ENCODE measurements around the gene MTUS2. TPM values are rescaled to one million over a fixed set of nuclear protein-coding genes. Genes with fewer than 3 reads are reported as not detected.

Gene MTUS2
- total RNA-seq, 1 donor: 0.36 TPM

- Histone ChIP-seq H3K4me1 (ENCODE audit: insufficient read depth, low read length) (no peaks in the 10 kb centered on the region), H3K79me2 (ENCODE audit: insufficient read depth, low read length) (no peaks in the 10 kb centered on the region), H3K4me2 (ENCODE audit: insufficient read depth, low read length) (no peak overlapping the region), H4K20me1 (ENCODE audit: insufficient read depth, low read length) (no peaks in the 10 kb centered on the region), H3K27me3 (ENCODE audit: insufficient read depth, low read length) (no peaks in the 10 kb centered on the region), H3K9me3 (ENCODE audit: low read depth, low read length) (peaks cover 2% of the 10 kb centered on the region), H2AFZ (ENCODE audit: low read length) (no peak overlapping the region), H3K27ac (ENCODE audit: low read depth, low read length) (no peak overlapping the region), H3K4me3 (ENCODE audit: insufficient read depth, low read length) (no peak overlapping the region), H3K36me3 (ENCODE audit: insufficient read depth, low read length) (no peaks in the 10 kb centered on the region)
- TF ChIP-seq CTCF (IDR thresholded peaks at IDR 0.05; ENCODE audit: extremely low read depth, low read depth, low read length): no peak
- DNase-seq (ENCODE audit: insufficient read length, low spot score, missing footprints): no peak
These were observed 311.9 kb downstream of the MTUS2 start for GRCh38 chr13:29131881-29132668.

- H3K79me2 ChIP-seq (ENCODE audit: insufficient read depth, low read length): no peaks in the 10 kb centered on the region
- H3K4me3 ChIP-seq (ENCODE audit: insufficient read depth, low read length): no peak overlapping the region
- no peaks in the 10 kb centered on the region for H3K27me3 ChIP-seq (ENCODE audit: insufficient read depth, low read length)
- H3K36me3 ChIP-seq (ENCODE audit: insufficient read depth, low read length): no peaks in the 10 kb centered on the region
- no peaks in the 10 kb centered on the region for H3K4me1 ChIP-seq (ENCODE audit: insufficient read depth, low read length)
- H3K9me3 ChIP-seq (ENCODE audit: low read depth, low read length): peaks cover 6% of the 10 kb centered on the region
- H3K4me2 ChIP-seq (ENCODE audit: insufficient read depth, low read length): no peak overlapping the region
- no peak for DNase-seq (ENCODE audit: insufficient read length, low spot score, missing footprints)
- no peak overlapping the region for H3K27ac ChIP-seq (ENCODE audit: low read depth, low read length)
- no peak for TF ChIP-seq CTCF (IDR thresholded peaks at IDR 0.05; ENCODE audit: extremely low read depth, low read depth, low read length)
- H2AFZ ChIP-seq (ENCODE audit: low read length): no peak overlapping the region
- H4K20me1 ChIP-seq (ENCODE audit: insufficient read depth, low read length): no peaks in the 10 kb centered on the region
These were observed 316.2 kb downstream of the MTUS2 start for GRCh38 chr13:29136341-29136740.

GRCh38 chr13:29137016-29137415, 316.9 kb downstream of the MTUS2 start:
- Histone ChIP-seq H3K27ac (ENCODE audit: low read depth, low read length) (no peak overlapping the region), H3K79me2 (ENCODE audit: insufficient read depth, low read length) (no peaks in the 10 kb centered on the region), H3K4me3 (ENCODE audit: insufficient read depth, low read length) (no peak overlapping the region), H3K36me3 (ENCODE audit: insufficient read depth, low read length) (no peaks in the 10 kb centered on the region), H3K4me2 (ENCODE audit: insufficient read depth, low read length) (no peak overlapping the region), H3K4me1 (ENCODE audit: insufficient read depth, low read length) (no peaks in the 10 kb centered on the region), H4K20me1 (ENCODE audit: insufficient read depth, low read length) (no peaks in the 10 kb centered on the region), H3K9me3 (ENCODE audit: low read depth, low read length) (peaks cover 6% of the 10 kb centered on the region), H3K27me3 (ENCODE audit: insufficient read depth, low read length) (no peaks in the 10 kb centered on the region), H2AFZ (ENCODE audit: low read length) (no peak overlapping the region)
- no peak for DNase-seq (ENCODE audit: insufficient read length, low spot score, missing footprints)
- TF ChIP-seq CTCF (IDR thresholded peaks at IDR 0.05; ENCODE audit: extremely low read depth, low read depth, low read length): no peak

- DNase-seq (ENCODE audit: insufficient read length, low spot score, missing footprints): no peak
- no peak overlapping the region for H3K27ac ChIP-seq (ENCODE audit: low read depth, low read length)
- TF ChIP-seq CTCF (IDR thresholded peaks at IDR 0.05; ENCODE audit: extremely low read depth, low read depth, low read length): no peak
These were observed 317.9 kb downstream of the MTUS2 start for GRCh38 chr13:29137995-29138394.

More at GRCh38 chr13:29137995-29138394, 317.9 kb downstream of the MTUS2 start:
- no peak overlapping the region for H3K4me3 ChIP-seq (ENCODE audit: insufficient read depth, low read length)
- H3K79me2 ChIP-seq (ENCODE audit: insufficient read depth, low read length): no peaks in the 10 kb centered on the region
- H3K27me3 ChIP-seq (ENCODE audit: insufficient read depth, low read length): no peaks in the 10 kb centered on the region
- H3K36me3 ChIP-seq (ENCODE audit: insufficient read depth, low read length): no peaks in the 10 kb centered on the region
- peaks cover 6% of the 10 kb centered on the region for H3K9me3 ChIP-seq (ENCODE audit: low read depth, low read length)
- no peak overlapping the region for H3K4me2 ChIP-seq (ENCODE audit: insufficient read depth, low read length)
- no peak overlapping the region for H2AFZ ChIP-seq (ENCODE audit: low read length)
- H4K20me1 ChIP-seq (ENCODE audit: insufficient read depth, low read length): no peaks in the 10 kb centered on the region
- no peaks in the 10 kb centered on the region for H3K4me1 ChIP-seq (ENCODE audit: insufficient read depth, low read length)

Measured in osteoblast (primary cell).